GM23248 (cell line): ENCODE measurements around the gene SMTNL2.

ENCODE experiments used
- EZH2 ChIP-seq: fragments of 200-600 bp; sonication (generic); IDR thresholded peaks from 2 replicates; pipeline ENCODE4 v1.6.1; 2018; ENCODE audit warnings: antibody characterized with exemption, mild to moderate bottlenecking; ENCODE audit not compliant: insufficient read depth, poor library complexity, severe bottlenecking
- EZH2phosphoT487 ChIP-seq: fragments of 200-600 bp; sonication (generic); IDR thresholded peaks from 2 replicates; pipeline ENCODE4 v1.6.1; 2018; ENCODE audit warnings: antibody characterized with exemption, moderate library complexity, mild to moderate bottlenecking, low read depth; ENCODE audit not compliant: insufficient read depth

- TF ChIP-seq EZH2 (no peak), EZH2phosphoT487 (no peak)
Measured at GRCh38 chr17:4560421-4560820, 23.9 kb upstream of the SMTNL2 start, which contains the start of gene GGT6.
